GM21515 (cell line): ENCODE results near the gene PRPS1.
"Not testable (repeated sequence)": the region's sequence is repeated elsewhere in the genome, so short reads cannot be mapped to it uniquely, and the experiment has no call there.

Experiments used
- ATAC-seq: cut with Tn5 transposase; IDR thresholded peaks from one replicate; pipeline ENCODE4 v1.9.1; 2021; ENCODE audit not compliant: unreplicated experiment

Gene PRPS1

DNA sequence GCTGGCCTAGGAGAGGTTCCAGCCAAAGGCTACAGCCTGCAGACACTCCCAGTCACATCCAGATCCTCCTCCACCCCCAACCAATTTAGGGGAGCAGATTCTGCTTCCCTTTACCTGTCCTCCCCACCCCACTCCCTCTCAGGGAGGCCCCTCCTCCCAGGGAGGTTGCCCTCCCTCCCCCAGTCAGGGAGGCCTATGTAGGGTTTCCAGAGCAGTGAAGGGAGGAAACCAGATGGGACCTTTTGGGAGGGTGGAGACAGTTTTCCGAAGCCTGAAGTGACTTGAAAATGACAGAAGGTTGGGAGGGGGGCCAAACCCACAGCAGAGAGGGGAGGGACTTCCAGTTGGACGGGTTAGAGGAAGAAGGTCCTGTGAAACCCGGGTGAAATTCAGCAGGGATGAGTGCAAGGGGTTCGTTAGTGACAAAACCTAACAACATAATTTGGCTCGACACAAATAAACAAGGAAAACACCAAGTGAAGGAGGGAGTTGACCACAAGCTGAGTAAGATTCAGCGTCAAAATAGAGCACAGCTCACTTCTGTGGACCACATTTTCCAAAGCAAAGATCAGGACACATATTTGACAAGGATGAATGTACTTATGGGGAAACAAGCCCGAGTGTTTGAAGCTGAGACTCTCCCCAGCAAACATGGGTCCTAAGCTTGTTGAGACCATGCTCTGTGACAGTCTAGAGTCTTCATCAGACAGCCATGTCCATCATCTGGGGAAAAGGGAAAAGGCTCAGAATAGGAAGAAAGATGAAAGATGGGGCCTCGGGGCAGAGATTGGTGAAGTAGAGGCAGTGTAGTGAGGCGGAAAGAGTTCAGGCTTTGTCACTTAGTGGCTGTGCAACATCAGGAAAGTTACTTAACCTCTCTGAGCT, 46.4 kb downstream of the PRPS1 start:
- ATAC-seq = peak; percentile 20

GRCh38 chrX:107675365-107675654, 47.0 kb downstream of the PRPS1 start:
- no peak for ATAC-seq

GRCh38 chrX:107675823-107676555, 47.7 kb downstream of the PRPS1 start:
- ATAC-seq = no peak

DNA sequence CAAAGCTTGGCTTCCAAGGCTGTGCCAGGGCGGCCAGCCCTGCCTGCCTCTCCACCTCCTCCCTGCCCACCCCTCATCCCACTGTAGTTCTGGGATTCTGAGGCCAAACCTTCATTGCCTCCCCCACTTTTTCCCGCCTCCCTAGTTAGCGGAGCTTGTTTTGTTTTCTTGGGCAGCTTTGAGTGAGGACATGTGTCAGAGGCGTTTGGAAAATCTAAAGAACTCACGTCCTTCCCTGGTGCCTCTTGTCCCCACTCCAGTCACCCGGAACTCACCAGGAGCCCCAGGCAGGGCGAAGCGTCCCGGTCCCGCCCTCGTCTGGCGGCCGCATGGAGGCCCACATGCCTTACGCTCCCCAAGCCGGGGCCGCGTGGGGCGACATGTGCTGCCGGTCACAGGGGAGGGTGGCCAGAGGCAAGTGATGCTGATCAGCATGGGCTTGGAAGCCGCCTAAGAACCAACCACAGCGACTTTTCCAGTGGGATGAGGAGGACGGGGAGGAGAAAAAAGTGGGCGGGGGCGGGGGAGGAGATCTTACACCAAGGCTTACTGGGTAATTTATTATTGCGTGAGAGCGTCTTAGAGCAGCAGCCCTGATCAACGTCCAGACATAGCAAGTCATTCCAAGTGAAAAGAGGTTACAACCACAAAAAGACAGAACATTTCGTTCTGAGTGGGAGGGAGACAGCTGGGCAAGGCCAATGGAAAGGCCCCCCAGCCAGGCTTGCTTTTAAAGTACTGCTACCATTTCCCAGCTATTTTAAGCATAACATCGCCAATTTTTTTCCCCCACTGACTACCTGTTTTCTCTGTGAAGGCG, 48.5 kb downstream of the PRPS1 start:
- peak; percentile 20 for ATAC-seq

DNA sequence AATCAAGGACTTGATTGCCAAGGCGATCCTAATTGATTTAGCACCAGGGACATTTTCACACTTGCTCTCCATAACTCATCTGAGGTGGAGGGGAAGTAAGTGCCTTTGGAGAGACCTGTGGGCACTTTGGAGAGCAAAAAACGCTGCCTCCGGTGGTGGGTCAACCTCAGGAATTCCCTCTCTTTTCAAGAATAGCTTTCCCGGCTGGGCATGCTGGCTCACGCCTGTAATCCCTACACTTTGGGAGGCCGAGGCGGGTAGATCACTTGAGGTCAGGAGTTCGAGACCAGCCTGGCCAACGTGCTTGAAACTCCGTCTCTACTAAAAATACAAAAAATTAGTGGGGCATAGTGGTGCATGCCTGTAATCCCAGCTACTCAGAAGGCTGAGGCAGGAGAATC, 49.2 kb downstream of the PRPS1 start:
- ATAC-seq = no peak

- ATAC-seq = no peak
These were observed 49.6 kb downstream of the PRPS1 start for GRCh38 chrX:107677909-107678308.

DNA sequence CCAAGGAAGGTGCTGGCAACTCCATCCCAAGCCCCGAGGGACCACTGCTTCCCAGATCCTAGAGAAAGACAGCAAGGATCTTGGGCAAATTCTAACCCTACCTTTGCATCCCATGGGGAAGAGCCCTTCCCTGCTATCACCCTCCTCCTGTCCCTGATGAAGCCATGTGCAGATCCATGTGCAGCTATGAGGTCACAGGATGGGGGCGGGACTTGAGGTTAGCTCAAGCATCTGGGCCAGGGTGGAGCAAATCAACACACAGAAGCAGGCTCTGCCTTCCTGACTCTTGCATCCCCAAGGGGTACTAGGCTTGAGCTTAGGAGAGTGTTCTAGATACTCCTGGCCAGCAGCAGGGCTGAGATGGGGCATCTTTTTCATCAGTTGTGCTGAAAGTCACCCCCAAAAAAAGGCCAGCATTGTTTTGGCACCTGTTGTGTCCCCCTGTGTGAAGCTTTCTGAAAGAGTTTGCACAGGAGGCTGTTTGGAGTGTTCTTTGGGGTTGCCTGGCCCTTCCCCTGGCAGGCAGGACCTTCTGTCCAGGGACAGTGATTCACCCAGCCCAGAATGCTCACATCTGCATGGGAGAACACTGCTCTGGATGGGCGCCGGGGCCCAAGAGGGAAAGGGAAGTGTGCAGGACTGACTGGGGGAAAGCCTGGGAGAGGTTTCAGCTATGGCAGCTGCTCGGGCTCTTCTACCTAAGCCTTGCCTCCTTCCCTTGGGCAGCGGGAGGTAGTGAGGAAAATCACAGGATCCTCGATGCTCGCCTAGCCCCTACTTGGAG, 50.8 kb downstream of the PRPS1 start:
- ATAC-seq = peak; percentile 28

DNA sequence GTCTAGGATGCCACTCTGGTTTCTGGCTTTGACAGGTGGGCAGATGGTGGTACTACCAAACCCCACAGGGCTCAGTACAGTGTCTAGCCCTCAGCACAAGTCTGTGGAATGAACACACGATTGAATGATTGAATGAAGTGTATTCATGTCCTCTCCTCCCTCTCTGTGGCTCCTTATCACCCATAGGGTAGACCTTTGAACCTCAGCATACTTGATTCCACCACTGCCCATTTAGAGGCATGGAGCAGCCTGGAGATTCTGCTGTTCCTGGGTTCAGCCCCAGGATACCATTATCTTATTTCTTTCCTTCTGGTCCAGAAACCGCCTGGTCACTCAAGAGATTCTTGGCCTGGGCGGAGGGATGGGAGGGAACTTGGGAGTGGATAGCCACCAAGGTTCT, 53.9 kb downstream of the PRPS1 start:
- no peak for ATAC-seq

DNA sequence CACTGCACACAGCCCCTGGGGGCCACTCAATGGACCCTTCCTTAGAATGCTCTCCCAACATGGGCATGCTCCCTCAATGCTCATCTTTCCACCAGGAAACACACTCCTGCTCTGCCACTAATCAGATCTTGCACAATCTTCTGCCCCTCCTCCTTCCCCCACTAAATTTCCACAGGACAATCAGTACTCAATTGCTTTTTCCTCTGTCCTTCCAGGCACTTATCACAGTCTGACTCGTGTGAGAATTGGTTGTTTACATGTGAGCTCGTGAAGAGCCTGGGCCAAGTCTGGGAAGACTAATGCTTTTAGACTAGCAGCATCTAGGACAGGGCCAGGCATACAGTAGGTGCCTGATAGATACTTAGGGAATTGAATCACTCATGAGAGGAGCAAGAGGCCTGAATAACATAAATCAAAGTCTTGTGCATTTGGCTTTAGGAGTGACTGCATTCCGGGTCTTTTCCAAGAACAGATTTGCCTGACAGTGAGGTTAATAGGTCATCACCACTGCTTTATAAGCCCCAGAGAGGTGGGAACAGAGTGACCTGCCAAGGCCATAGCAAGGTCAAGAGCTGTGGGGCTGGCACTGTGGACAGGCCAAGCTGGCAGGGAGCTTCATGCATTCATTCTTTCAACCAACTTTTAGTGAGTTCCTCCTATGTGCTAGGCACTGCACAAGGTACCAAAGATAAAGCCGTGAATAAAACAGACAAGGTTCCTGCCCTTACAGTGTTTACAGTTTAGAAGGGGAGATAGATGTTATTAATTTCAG, 55.0 kb downstream of the PRPS1 start:
- ATAC-seq = no peak

GRCh38 chrX:107683931-107684330, 55.6 kb downstream of the PRPS1 start:
- ATAC-seq = no peak

DNA sequence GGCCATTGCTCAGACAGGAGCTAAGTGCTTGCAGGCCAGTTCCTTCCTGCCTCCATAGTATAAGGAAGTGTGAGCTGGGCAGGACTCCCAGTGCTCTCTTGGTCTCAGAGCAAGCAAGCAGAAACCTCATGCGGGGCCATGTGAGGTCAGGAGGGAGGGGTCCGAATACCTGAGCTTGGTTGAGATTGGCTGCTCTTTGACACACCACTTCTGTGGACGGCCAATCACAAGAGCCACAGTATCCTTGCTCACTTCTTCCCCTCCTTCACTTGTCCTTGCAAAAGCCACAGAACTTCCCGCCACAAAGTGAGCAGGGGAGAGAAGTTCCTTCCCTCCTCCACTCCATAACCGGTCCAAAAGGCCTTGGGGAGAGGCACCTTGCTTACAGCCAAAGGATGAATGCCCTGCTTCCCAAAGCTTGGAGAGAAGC, 56.7 kb downstream of the PRPS1 start:
- peak; percentile 95 for ATAC-seq

- not testable (repeated sequence) for ATAC-seq
These were observed 57.3 kb downstream of the PRPS1 start for GRCh38 chrX:107685586-107685985.

DNA sequence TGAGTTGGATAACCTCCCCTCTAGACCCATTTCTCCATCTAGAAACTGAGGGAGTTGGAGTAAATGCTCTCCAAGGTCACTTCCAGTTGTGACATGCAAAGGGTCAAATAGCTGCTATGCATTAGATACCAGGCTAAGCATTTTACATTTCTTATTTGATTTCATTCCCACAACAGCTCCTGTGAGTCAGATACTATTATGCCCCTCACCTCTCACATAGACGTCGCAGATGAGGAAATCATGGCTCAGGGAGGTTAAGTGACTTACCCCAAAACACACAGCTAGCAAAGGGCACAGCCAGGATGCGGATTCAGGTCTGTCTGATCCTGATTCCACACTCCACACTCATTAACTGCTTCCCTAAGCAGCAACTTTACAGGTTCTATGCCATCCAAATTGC, 57.7 kb downstream of the PRPS1 start:
- ATAC-seq = no peak

- ATAC-seq = no peak
These were observed 58.5 kb downstream of the PRPS1 start for GRCh38 chrX:107686792-107687191.

DNA sequence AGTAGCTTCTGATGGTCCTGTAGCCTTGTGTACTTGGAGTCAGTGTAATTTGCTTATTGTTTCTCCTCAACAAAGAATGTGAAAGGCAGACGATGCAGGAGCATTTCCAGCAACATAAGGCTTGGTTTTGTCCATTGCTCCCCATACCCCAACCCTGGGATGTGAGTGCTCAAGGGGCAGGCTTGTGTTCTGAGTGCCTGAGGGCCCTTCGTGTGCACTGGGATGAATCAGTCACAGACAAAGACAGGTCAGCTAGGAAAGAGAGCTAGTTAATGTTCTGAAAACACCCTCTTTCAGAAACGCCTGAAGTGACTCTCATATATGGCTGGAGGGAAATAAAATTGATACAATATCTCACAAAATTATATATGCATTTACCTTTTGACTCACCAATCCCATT, 59.1 kb downstream of the PRPS1 start:
- no peak for ATAC-seq

- ATAC-seq = no peak
These were observed 62.7 kb downstream of the PRPS1 start for GRCh38 chrX:107691024-107691448.

GRCh38 chrX:107699616-107700015, 71.3 kb downstream of the PRPS1 start:
- no peak for ATAC-seq

- ATAC-seq = no peak
These were observed 72.0 kb downstream of the PRPS1 start for GRCh38 chrX:107700317-107700774.
